Peyer's patch (tissue), 4 donors: ENCODE results near the gene OR10J4.
"Not testable (repeated sequence)": the region's sequence is repeated elsewhere in the genome, so short reads cannot be mapped to it uniquely, and the experiment has no call there.

Experiments used
- CTCF ChIP-seq, 6 experiments: fragments of 450-650 bp in 4 of 6; fragments of 200-600 bp in 2 of 6; sonication (generic) in 1 of 6; IDR thresholded peaks; one replicate each; pipeline ENCODE4 v1.5.1; 2017 to 2019; ENCODE audit warnings: antibody characterized with exemption in 6 of 6, mild to moderate bottlenecking in 3 of 6, moderate library complexity in 1 of 6
- POLR2A ChIP-seq, 2 donors: fragments of 450-650 bp; IDR thresholded peaks; one replicate each; pipeline ENCODE4 v1.5.1; 2017; ENCODE audit warnings: antibody characterized with exemption in 2 of 2, mild to moderate bottlenecking in 2 of 2, moderate library complexity in 2 of 2

GRCh38 chr1:159449605-159450004 lies 17.6 kb downstream of the OR10J4 start:
- not testable (repeated sequence) for TF ChIP-seq POLR2A, CTCF (IDR thresholded peaks at IDR 0.05)
